Stimulated activated CD4-positive, alpha-beta T cell treated with anti-CD3 and anti-CD28 coated beads, Interleukin-4, amount 100 ng/mL, for 24 hours (primary cell): Measurements from ENCODE around the gene ZDHHC12.

Experiments
- DNase-seq: peaks from one replicate; pipeline ENCODE4 v3.0.0-alpha.2; 2020

ZDHHC12 gene

GRCh38 chr9:128685636-128686489 lies 38.1 kb downstream of the ZDHHC12 start:
- peak; percentile 53 for DNase-seq

- DNase-seq = peak; percentile 79
Observed at GRCh38 chr9:128684325-128685199, 39.4 kb downstream of the ZDHHC12 start.

GRCh38 chr9:128684065-128684324 lies 39.9 kb downstream of the ZDHHC12 start:
- no peak for DNase-seq

- DNase-seq = peak; percentile 31
Observed at GRCh38 chr9:128683340-128684064, 40.4 kb downstream of the ZDHHC12 start.

GRCh38 chr9:128677794-128678193 lies 46.1 kb downstream of the ZDHHC12 start:
- DNase-seq = no peak

GRCh38 chr9:128675382-128675781 lies 48.5 kb downstream of the ZDHHC12 start:
- DNase-seq = no peak
